IPS DF 4.7 (cell line): ENCODE measurements around the gene THSD7A.

Source experiments
- DNase-seq: peaks from one replicate; pipeline ENCODE4 v3.0.0-alpha.2; 2013; ENCODE audit warnings: low spot score; ENCODE audit errors: extremely low read depth

The THSD7A gene

GRCh38 chr7:11415101-11415500 lies 416.9 kb downstream of the THSD7A start:
- no peak for DNase-seq

- no peak for DNase-seq
Observed at GRCh38 chr7:11413901-11414300, 418.1 kb downstream of the THSD7A start.

GRCh38 chr7:11412036-11412435 lies 420.0 kb downstream of the THSD7A start:
- no peak for DNase-seq

DNA sequence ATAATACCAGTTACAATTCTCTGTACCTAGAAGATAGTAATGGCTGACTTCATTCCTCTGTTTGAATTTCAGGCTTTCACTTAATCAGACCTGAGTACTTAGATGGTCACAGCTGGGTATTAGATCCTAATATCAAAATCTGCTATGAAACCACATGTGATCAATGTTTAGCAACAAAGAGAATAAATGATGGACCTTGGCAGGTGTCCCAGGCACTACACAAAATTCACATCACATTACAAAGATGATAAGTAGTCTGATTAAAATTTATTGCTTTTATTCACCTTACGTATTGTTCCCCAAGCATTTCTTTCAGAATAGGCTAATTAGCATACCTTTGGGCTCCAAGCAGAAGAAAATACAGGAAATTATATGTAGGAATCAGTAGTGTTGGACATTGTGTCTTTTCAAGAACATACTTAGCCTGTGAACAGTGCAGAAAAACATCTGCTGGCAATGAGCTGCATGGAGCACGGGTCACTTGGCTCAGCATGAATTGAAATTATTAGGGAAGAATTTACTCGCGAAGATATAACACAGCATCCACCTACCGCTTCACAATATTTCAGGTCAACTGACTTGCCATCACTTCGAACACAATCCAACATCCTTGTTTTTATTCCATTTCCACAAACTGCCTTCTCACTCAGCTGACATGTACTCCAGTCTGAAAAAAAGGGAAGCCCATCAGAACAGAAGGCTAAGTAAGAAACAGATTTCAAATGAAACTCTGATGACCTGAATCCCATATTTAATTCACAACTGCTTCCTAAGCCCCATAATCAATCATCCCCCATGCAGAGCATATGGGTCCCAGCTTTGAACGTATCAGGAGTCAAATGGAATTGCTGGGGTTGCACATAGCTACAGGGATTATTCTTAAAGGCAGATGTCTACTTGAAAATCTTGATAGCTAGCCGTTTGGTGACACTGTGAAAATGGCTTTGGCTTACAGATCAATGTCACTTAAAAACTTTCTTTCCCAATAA lies 421.0 kb downstream of the THSD7A start:
- no peak for DNase-seq

- DNase-seq: no peak
Observed at GRCh38 chr7:11404355-11404754, 427.6 kb downstream of the THSD7A start.

DNA sequence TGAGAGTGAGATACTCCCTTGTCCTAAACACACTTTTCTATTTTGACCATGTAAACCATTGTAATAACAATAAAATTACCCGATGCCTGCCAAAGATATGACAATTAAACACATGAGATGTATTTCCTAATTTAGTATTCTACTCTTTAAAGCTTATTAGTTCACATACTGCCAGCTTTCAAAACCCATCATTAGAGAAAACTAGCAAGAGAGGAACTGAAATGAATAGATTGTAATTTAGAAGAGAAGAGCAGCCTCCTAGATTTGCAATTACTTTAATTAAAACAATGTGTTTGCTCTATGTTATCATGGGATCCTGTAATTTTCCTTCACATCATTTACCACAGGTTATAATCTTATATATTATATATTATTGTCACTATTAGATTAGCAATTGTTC lies 428.2 kb downstream of the THSD7A start:
- no peak for DNase-seq

GRCh38 chr7:11394438-11394837 lies 437.6 kb downstream of the THSD7A start:
- no peak for DNase-seq

DNA sequence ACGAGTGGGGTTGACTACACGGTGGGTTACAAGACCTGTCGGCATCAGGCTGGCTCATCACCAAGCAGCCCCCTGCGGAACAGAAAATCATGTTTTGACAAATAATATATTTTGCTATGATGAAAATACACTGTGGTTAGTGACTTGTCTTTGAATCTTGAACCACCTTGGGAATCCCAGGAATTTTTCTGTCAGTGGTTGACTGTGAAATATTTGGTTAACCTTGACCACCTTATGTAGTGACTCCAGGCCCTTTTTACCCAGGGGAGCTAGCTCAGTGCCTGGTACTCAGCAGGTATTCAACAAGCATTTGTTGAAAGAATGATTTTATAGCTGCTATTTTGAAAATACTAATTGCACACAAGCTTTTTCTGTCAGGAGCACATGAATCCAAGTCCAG lies 452.4 kb downstream of the THSD7A start:
- DNase-seq: no peak

GRCh38 chr7:11376529-11376928 lies 455.5 kb downstream of the THSD7A start:
- no peak for DNase-seq

- no peak for DNase-seq
Observed at GRCh38 chr7:11374629-11375028, 457.4 kb downstream of the THSD7A start.

GRCh38 chr7:11373546-11374142 lies 458.4 kb downstream of the THSD7A start:
- DNase-seq: no peak

- DNase-seq: no peak
Observed at GRCh38 chr7:11369696-11370095, 462.3 kb downstream of the THSD7A start.

DNA sequence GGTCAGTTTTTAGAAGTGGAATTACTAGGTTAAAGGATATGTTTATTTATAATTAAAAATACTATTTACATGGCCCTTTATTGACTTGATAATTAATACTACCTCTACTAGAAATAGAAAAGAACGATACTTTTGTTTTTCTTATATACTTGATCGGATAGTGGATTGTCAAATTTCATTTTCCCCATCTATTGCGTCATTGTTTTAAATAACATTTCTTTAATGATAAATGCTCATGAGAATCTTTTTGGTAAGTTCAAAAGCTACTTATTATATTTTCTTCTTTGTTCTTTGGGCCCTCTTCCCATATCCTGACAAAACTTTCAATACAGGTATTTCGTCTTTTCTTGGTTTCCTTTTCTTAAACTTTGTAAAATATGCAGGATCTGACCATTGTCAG lies 465.9 kb downstream of the THSD7A start:
- no peak for DNase-seq

DNA sequence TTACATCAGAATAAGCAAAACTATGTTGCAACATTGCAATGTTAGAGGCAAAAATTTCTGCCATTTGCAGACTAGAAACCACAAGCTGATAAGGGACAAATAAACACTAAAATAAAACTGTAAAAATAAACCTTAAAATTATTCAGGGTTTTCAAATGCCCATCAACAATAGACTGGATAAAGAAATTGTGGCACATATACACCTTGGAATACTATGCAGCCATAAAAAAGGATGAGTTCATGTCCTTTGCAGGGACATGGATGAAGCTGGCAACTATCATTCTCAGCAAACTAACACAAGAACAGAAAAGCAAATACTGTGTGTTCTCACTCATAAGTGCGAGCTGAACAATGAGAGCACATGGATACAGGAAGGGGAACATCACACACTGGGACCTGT lies 473.4 kb downstream of the THSD7A start:
- DNase-seq: no peak

GRCh38 chr7:11355399-11356005 lies 476.5 kb downstream of the THSD7A start:
- DNase-seq: no peak

GRCh38 chr7:11346302-11346701 lies 485.7 kb downstream of the THSD7A start:
- no peak for DNase-seq

DNA sequence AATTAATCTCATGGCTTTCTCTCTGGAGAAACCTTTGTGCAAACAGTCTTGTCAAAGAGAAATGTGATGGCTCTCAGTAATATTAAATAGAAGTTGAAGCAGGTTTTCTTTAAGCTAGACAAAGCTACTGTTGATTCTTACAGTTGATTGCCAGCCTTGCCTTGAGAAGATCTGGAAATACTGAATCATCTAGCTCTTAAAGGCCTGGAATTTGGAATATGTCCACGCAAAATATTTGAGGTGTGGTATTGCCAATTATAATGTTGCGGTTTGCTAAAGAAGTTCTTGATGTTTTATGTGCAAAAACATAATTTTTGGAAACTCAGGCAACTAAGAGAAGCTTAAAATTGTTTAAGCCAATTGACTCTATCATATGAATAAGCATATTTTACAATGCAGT lies 486.4 kb downstream of the THSD7A start:
- DNase-seq: no peak

DNA sequence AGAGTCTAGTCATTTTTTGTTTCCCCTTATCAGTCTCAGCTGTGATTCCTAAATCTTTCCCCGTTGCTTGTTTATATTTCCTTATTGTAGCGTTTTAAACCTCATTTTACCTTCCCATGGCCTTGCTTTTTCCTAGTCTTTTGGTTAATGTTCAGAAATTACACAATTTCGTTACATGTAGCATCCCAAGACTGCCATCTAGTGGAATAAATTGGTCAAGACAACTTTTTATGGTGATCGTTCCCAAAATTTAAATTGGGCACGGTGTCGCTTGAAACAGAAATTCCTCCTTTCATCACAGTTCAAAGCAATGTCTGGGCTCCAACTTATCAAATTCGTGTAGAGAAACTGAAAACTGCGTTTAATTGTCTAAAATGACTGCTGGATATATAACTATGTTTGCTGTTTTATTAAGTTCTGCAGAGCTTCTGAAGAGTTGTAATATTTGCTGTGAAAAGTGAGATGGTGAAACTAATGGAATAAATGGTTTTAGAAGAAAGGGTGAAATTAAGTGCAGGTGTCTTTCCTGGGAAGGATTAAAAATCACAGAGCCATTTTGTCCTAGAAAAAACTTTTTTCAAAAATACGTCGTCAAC lies 488.1 kb downstream of the THSD7A start:
- DNase-seq: no peak

DNA sequence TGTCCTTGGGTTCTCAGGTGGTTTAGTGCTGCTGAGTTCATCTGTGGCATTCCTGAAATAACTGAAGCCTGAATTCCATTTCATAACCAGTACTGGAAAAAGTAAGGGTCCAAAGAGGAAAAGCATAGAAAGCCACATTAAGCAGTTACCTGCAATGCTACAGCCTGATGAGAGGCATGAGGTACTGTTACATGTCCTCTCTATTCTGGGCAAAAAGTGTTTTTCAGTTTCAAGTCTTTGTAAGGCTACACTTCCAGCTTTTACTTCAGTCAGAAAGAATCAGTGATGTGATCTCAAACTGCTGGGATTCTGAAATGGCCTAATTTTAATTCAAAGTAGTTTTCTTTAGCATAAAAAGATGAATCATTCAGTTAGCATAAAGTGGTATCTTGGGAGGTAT lies 488.9 kb downstream of the THSD7A start:
- no peak for DNase-seq

GRCh38 chr7:11341285-11341944 lies 490.6 kb downstream of the THSD7A start:
- DNase-seq: no peak

GRCh38 chr7:11336432-11336831 lies 495.6 kb downstream of the THSD7A start:
- DNase-seq: no peak
